ENCODE measurements around the gene UNG.
"Not testable (repeated sequence)": the region's sequence is repeated elsewhere in the genome, so short reads cannot be mapped to it uniquely, and the experiment has no call there.

Gene UNG

DNA sequence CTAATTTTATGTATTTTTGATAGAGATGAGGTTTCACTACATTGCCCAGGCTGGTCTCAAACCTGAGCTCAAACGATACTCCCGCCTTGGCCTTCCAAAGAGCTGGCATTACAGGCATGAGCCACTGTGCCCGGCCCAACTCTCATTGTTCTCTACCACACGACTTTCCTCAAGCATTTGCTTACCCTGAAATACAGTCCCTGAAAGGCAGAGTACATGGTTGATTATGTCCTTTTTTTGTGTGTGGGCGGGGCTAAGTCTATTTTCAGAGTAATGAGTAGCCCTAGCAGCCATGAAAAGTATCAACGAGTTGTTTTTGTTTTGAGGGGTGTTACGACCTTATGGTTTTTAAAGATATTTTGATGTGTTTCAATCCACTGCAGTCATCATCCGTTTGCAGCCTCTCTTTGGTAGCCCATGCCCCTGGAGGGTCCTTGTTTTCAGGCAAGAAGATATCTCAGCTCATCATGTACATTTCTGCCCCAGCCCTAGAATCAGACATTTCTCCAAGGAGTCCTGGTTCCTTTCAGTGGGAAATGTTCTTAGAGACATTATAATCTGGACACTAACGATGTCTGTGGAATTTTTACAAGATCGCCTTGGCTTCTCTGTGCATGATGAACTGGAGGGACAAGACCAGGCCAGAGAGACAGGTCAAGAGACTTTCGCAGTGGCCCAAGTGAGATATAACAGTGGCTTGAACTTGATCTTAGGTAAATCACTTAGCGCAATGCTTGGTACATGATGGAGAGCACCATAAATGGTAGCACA lies 27.7 kb downstream of the UNG start:
- no peak for DNase-seq

DNA sequence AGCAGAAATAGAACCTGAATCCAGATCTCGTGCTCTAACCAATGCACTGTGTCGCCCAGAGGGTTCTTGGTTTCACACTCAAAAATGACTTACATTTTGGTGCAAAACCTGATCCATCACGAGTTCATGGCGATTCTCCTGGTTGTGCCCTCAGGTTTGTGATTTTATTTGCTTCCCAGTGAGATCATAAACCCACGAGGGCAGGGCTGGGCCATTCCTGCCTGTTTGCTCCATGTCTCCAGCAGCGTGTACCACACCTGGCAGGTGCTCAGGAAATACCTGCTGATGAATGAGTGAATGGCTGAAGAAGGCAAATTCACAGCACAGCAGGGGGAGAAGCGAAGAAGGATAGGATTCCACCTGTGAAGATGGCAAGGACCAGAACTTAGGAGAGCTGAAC lies 28.4 kb downstream of the UNG start:
- no peak for DNase-seq

GRCh38 chr12:109126784-109127183 lies 29.4 kb downstream of the UNG start:
- DNase-seq, result no peak

GRCh38 chr12:109127533-109128242 lies 30.3 kb downstream of the UNG start:
- DNase-seq, result no peak

DNA sequence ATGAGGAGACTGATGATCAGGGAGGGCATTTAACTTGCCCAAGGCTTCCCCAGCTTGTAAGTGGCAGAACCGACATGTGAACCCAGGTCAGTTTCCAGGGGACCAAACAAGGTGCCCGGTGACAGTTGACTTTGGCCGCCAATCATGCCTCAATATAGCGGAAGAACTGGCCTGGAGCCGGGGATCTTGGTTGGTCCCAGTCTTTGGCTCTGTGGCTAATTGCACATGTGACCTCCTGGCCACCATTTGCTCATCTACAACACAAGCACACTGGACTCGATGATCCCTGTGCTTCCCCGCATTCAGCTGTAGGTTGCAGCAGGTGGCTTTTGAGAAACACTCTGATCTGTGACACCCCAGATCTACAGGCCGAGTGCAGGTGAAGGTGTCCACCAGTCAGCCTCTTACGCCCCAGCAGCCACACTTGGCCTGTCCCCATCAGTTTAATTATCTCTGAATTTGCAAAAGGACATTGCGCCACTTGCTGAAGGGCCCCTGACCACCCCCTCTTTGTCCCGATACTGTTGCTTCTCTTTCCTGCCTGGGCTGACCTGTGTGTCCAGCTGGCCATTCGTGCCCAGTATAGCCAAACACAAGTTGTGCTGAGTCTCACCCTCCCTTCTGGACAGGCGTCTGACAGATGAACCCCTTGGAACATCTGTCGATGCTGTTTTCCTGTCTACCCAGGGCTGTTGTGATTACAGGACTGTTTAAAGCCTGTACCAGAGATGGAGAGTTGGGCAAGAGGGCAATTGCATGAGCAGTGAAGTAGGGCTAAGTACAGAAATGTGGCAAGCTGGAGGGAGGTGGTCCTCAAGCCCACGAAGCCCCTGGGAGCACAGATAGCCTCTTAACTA lies 33.1 kb downstream of the UNG start:
- DNase-seq, result no peak

GRCh38 chr12:109131154-109132050 lies 34.0 kb downstream of the UNG start:
- DNase-seq, result no peak

- peak; percentile 25 for DNase-seq
Observed at GRCh38 chr12:109134186-109134917, 37.0 kb downstream of the UNG start.

- no peak for DNase-seq
Observed at GRCh38 chr12:109137055-109137454, 39.7 kb downstream of the UNG start.

GRCh38 chr12:109139360-109139759 lies 42.0 kb downstream of the UNG start:
- DNase-seq, result no peak

- DNase-seq, result no peak
Observed at GRCh38 chr12:109139791-109140190, 42.4 kb downstream of the UNG start.

GRCh38 chr12:109140560-109140959 lies 43.2 kb downstream of the UNG start:
- no peak for DNase-seq

- no peak for DNase-seq
Observed at GRCh38 chr12:109144224-109144623, 46.8 kb downstream of the UNG start.

GRCh38 chr12:109147126-109147525 lies 49.7 kb downstream of the UNG start:
- DNase-seq, result not testable (repeated sequence)

DNA sequence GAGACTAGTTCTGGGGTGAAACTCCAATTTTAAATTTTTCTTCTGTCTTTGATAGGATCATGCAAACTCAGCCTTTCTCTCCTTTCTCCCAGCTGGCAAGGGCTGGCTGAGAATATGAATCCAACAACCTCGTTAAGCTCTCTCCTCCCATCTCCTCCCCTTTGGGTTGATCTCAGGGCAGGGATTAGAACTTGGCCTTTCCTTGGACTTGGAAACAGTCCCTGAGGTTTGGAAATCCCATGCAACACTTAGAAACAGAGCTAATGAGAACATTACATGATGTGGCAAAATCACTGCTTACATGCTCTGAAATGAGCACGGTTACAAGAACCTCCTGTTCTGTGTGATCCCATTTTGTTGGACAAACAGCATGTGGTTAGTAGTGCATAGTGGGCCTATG lies 50.6 kb downstream of the UNG start:
- DNase-seq, result no peak

DNA sequence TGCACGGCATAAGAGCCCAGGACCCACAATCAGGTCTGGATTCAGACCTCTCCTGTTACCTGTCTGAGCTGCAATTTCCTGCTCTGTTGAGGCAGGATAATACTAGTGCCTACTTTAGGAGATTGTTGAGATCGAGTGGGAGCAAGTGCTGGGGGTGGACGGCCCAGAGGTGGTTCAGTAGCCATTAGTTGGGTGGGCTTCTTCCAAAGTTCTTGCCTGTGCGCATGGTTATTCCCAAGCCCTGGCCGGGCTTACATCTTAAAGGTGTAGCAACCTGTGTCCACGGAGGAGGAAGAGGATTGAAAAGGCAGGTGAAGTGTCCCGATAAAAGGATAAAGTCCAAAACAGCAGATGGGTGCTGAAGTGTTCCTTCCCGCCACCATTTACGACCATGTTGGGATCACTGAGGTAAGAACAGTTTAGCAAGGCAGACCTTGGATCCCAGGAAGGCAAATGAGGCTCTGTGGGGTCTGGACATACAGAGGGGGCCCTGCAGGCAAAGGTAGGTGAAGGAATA lies 52.8 kb downstream of the UNG start:
- DNase-seq, result no peak

DNA sequence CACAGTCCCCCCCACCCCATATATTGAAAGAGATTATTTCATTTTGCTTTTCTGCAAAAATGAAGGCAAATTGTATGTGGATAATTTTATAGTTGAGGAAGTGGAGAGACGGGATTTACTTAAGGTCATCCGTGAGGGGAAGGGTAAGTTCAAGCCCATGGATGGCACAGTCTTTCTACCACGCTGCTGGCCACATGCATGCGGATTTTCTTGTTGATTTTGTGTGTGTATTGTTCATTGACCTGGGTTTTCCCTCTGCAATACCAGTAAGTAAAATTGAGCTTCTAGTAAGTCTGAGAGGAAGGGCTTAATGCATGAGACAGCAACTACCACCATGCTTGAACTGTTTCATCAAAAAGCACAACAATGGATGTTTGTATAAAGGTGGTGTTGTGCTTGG lies 54.1 kb downstream of the UNG start:
- DNase-seq, result no peak

- no peak for DNase-seq
Observed at GRCh38 chr12:109153821-109154441, 56.5 kb downstream of the UNG start.

DNA sequence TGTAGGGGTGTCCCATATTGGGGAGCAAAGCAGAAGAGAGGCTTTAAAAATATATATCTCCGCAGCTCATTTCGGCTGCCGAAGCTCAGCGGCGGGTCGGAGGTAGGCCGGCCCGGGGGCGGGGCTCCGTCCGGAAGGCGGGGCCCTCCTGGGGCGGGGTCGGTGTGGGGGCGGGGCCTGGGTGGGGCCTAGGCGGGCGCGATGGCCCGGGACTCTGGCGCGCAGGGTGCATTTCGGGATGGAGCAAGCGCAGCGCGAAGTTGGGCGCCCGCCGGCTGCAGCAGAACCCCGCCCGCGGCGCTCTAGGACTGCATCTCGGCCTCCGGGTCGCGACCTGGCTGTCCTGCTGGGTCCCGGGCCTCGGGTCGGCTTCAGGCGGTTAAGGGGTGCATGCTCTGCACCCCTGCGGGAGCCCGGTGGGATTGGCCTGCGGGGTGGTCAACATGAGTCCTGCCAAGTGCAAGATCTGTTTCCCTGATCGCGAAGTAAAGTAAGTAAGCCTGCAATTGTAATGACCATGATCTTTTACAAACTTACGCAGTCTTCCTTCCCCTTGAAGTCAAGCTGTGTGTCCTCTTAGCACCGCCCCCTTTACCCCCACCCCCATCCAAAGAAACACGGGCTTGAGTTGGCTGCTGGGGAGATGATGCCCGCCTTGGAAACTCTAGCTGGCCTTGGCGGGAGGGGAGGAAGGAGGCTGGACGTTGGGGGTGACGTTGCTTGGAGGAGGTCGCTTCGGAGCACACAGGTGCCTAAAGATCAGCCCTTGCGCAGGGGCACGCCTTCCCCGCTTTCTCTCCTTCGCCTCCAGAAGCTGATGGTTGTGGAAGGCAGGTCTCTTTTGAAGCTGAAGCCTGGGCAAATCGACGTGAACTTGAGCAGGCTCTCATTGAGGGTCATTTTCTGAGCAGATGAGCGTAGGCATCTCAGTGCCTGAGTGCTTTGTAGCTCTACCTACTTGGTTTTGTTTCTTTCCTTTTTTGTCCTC lies 57.3 kb downstream of the UNG start:
- peak; percentile 73 for DNase-seq

DNA sequence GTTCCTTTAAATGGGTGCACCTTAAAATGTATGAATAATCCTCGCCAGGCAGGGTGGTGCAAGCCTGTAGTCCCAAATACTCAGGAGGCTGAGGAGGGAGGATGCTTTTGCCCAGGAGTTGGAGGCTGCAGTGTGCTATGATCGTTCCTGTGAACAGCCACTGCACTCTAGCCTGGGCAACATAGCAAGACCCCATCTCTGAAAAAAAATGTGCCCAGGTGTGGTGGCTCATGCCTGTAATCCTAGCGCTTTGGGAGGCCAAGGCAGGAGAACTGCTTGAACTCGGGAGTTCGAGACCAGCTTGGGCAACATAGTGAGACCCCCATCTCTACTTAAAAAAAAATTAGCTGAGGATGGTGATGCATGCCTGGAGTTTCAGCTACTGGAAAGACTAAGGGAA lies 58.6 kb downstream of the UNG start:
- DNase-seq, result no peak
